Measurements from ENCODE around the gene FBXO24.

- TF ChIP-seq POLR2A (IDR thresholded peaks at IDR 0.05; ENCODE audit: low read depth, low read length) = no peak
- no peak for TF ChIP-seq TCF12 (IDR thresholded peaks at IDR 0.05; ENCODE audit: low read depth, low read length)
- no peak for TF ChIP-seq NBN (IDR thresholded peaks at IDR 0.05)
- no peak for TF ChIP-seq ELK1 (IDR thresholded peaks at IDR 0.05; ENCODE audit: low read depth, low read length)
- TF ChIP-seq CTCF (IDR thresholded peaks at IDR 0.05 in 2 of 3, conservative IDR thresholded peaks at IDR 0.05 in 1 of 3; ENCODE audit: control insufficient read depth in 2 of 3, extremely low read depth in 1 of 3, insufficient read depth in 1 of 3, low read depth in 3 of 3, low read length in 3 of 3) = no peak
- TF ChIP-seq HCFC1 (IDR thresholded peaks at IDR 0.05; ENCODE audit: low read length) = no peak
- TF ChIP-seq POLR2AphosphoS5 (IDR thresholded peaks at IDR 0.05; ENCODE audit: low read length) = no peak; the same call in 1 of the 2 replicates
- no peak for TF ChIP-seq FOXM1 (IDR thresholded peaks at IDR 0.05; ENCODE audit: low read depth, low read length)
- TF ChIP-seq JUND (IDR thresholded peaks at IDR 0.05; ENCODE audit: low read depth, low read length) = no peak
- no peak for TF ChIP-seq EZH2 (IDR thresholded peaks at IDR 0.05; ENCODE audit: borderline replicate concordance, control insufficient read depth, low read depth, low read length)
- no peak for TF ChIP-seq RB1 (IDR thresholded peaks at IDR 0.05; ENCODE audit: borderline replicate concordance)
- no peak for TF ChIP-seq SRF (IDR thresholded peaks at IDR 0.05; ENCODE audit: low read depth in 2 of 2, low read length in 2 of 2)
- no peak for TF ChIP-seq RBBP5 (conservative IDR thresholded peaks at IDR 0.05)
These were observed 5.5 kb upstream of the FBXO24 start for GRCh38 chr7:100580466-100581283.

Measured in GM12878 (cell line).